ENCODE results near the gene NELL1. TPM values are rescaled to one million over a fixed set of nuclear protein-coding genes. Genes with fewer than 3 reads are reported as not detected.

Gene NELL1
- total and polyA plus RNA-seq, 2 experiments from 2014 or later = 1.6 TPM; not detected in 1

GRCh38 chr11:21564833-21565682 is 895.7 kb downstream of the NELL1 start (continued):
- TF ChIP-seq, protein P1, sequence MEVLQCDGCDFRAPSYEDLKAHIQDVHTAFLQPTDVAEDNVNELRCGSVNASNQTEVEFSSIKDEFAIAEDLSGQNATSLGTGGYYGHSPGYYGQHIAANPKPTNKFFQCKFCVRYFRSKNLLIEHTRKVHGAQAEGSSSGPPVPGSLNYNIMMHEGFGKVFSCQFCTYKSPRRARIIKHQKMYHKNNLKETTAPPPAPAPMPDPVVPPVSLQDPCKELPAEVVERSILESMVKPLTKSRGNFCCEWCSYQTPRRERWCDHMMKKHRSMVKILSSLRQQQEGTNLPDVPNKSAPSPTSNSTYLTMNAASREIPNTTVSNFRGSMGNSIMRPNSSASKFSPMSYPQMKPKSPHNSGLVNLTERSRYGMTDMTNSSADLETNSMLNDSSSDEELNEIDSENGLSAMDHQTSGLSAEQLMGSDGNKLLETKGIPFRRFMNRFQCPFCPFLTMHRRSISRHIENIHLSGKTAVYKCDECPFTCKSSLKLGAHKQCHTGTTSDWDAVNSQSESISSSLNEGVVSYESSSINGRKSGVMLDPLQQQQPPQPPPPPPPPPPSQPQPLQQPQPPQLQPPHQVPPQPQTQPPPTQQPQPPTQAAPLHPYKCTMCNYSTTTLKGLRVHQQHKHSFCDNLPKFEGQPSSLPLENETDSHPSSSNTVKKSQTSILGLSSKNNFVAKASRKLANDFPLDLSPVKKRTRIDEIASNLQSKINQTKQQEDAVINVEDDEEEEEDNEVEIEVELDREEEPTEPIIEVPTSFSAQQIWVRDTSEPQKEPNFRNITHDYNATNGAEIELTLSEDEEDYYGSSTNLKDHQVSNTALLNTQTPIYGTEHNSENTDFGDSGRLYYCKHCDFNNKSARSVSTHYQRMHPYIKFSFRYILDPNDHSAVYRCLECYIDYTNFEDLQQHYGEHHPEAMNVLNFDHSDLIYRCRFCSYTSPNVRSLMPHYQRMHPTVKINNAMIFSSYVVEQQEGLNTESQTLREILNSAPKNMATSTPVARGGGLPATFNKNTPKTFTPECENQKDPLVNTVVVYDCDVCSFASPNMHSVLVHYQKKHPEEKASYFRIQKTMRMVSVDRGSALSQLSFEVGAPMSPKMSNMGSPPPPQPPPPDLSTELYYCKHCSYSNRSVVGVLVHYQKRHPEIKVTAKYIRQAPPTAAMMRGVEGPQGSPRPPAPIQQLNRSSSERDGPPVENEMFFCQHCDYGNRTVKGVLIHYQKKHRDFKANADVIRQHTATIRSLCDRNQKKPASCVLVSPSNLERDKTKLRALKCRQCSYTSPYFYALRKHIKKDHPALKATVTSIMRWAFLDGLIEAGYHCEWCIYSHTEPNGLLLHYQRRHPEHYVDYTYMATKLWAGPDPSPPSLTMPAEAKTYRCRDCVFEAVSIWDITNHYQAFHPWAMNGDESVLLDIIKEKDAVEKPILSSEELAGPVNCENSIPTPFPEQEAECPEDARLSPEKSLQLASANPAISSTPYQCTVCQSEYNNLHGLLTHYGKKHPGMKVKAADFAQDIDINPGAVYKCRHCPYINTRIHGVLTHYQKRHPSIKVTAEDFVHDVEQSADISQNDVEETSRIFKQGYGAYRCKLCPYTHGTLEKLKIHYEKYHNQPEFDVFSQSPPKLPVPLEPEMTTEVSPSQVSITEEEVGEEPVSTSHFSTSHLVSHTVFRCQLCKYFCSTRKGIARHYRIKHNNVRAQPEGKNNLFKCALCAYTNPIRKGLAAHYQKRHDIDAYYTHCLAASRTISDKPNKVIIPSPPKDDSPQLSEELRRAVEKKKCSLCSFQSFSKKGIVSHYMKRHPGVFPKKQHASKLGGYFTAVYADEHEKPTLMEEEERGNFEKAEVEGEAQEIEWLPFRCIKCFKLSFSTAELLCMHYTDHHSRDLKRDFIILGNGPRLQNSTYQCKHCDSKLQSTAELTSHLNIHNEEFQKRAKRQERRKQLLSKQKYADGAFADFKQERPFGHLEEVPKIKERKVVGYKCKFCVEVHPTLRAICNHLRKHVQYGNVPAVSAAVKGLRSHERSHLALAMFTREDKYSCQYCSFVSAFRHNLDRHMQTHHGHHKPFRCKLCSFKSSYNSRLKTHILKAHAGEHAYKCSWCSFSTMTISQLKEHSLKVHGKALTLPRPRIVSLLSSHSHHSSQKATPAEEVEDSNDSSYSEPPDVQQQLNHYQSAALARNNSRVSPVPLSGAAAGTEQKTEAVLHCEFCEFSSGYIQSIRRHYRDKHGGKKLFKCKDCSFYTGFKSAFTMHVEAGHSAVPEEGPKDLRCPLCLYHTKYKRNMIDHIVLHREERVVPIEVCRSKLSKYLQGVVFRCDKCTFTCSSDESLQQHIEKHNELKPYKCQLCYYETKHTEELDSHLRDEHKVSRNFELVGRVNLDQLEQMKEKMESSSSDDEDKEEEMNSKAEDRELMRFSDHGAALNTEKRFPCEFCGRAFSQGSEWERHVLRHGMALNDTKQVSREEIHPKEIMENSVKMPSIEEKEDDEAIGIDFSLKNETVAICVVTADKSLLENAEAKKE (CRISPR knock-in tag; IDR thresholded peaks at IDR 0.05) = no peak
- no peak for TF ChIP-seq EZH2 (IDR thresholded peaks at IDR 0.05; ENCODE audit: low read depth, unreplicated experiment)
- no peak for TF ChIP-seq ETS1 (IDR thresholded peaks at IDR 0.05)
- TF ChIP-seq CTCF (conservative IDR thresholded peaks at IDR 0.05; ENCODE audit: low read depth in 2 of 2) = no peak
- no peak for TF ChIP-seq CREB1 (CRISPR knock-in tag; IDR thresholded peaks at IDR 0.05; ENCODE audit: low read depth)

Measured in GM23338 (cell line).